Activated CD4-positive, alpha-beta T cell treated with anti-CD3 and anti-CD28 coated beads, Interleukin-2, amount 50 U/mL, for 1 hour (primary cell): ENCODE results near the gene RTL1.

Experiments used
- DNase-seq: peaks from one replicate; pipeline ENCODE4 v3.0.0-alpha.2; 2020

The RTL1 gene

GRCh38 chr14:100881211-100882025 lies 22.1 kb downstream of the RTL1 start:
- no peak for DNase-seq

DNA sequence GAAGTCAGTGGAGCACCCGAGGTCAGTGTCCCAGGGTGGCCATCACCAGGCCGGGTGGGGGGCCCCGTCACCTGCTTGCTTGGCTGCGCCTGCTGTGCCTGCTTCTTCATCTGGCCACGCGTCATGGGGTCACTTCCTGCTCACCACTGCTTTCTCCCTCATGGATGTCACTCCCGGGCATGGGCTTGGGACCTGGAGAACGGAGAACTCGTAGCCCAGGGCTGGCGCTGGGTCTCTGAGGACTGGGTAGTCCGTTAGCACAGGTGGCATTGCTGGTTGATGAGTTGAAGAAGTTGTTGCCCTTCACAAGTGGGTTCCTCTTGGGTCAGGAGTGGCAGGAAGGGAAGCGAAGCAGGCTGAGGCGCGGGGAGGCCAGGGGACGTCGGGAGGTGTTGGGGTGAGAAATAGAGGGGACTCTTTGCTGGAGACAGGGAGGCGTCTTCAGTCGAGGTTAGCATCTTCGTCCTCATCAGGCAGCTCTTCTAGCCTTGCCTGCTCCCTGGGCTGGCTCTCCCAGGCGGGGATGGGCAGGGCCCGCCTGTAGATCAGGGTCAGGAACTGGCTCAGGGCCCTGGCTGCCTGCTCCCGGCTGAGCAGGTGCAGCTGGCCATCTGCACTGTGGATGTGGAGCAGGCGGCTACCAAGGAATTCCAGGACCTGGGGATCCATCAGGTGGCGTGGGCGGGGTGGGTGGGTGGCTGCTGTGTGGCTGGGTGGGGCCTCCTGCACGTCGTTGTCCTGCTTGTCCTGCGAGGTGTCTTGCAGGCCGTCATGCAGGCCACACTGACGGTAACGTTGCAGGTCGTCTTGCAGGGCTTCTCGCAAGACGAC lies 23.0 kb downstream of the RTL1 start:
- no peak for DNase-seq

GRCh38 chr14:100879782-100880181 lies 23.7 kb downstream of the RTL1 start:
- no peak for DNase-seq

DNA sequence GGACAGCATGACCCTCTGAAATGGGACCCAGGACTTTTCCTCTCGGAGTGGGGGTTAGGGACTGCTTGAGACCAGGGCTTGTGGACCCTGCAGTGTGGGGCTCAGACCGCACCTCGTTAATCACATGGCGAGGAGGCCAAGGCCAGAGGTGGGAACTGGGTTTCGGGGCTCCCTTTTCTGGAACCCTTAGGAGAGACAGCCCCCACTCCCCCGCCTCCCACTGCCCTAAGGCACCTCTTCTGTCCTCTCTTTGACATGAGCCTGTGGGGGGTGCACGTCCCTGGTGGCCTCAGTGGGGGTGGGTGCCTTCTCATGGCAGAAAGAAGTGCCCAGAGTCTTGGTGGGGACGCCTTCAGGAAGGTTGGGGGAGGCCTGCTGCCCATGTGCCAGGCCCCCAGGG lies 24.3 kb downstream of the RTL1 start:
- no peak for DNase-seq

- DNase-seq, result no peak
Measured at GRCh38 chr14:100878271-100879146, 25.0 kb downstream of the RTL1 start.

- no peak for DNase-seq
Measured at GRCh38 chr14:100875861-100876590, 27.5 kb downstream of the RTL1 start.

GRCh38 chr14:100875126-100875525 lies 28.4 kb downstream of the RTL1 start:
- DNase-seq, result no peak

DNA sequence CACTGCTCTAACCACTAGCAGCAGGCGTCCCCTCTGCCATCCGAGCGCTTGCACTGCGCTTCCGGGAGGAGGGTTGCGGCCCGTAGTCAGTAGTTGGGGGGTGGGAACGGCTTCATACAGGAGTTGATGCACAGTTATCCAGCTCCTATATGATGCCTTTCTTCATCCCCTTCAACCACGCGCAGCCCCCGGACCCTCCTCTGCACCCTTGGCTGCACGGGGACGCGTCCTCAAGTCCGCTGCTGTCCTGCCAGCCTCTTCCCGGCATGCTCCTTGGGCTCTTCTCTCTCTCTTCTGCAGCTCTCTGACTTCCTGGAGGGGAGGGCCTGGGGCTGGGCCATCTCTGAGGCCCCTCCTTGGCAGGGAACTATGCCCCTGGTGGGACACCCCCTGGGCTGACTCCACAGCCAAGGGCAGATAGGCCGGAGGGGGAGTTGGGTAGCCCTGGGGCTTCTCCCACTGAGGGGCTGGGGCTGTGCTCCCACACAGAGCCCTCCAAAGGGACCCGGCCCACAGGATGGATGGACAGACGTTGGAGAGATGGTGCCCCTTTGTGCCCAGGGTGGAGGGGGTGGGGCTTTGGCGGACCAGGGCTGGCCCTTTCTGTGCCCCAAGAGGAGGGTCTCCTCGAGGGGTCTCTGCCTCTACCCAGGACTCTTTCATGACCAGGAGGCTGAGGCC lies 29.0 kb downstream of the RTL1 start:
- no peak for DNase-seq

- no peak for DNase-seq
Measured at GRCh38 chr14:100874051-100874410, 29.5 kb downstream of the RTL1 start.

DNA sequence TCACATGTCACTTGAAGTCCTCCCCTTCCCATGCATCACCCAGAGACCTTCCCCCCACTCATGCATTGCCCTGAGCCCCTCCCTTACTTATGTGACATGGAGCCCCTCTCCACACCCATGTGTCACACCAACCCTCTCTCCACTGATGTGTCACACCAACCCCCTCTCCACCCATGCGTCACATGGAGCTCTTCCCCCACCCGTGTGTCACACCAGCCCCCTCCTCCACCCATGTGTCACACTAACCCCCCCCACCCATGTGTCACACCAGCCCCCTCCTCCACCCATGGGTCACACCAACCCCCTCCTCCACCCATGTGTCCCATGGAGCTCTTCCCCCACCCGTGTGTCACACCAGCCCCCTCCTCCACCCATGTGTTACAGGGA lies 30.4 kb downstream of the RTL1 start:
- DNase-seq, result no peak

DNA sequence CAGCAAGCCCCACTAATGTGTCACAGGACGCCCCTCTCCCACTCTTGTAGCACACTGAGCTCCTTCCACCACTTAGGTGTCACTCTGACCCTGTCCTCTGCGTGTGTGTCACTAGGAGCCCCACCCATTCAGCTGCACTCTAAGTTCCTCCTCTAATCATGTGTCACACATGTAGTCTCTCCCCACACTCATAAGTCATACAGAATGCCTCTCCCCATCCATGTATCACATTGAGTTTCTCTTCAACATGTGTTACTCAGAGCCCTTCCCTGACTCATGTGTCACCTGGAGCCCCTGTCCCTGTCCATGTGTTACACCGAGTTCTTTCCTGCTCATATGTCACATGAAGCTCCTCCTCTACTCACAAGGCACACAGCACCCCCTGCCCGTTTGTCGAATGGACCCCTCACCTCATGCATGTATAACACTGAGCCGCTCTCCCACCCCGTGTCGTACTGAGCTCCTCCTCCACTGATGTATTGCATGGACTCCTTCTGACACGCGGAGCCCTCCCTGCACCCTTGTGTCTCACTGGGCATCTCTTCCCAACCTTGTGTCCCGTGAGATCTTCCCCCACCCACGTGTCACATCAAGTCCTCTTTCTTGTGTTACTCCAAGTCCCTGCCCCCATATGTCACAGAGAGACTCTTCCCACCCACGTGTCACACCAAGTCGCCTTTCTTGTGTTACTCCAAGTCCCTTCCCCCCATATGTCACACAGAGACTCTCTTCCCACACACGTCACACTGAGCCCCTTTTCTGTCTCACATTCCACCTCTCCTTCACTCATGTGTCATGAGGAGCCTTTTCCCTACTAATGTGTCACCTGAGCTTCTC lies 31.0 kb downstream of the RTL1 start:
- DNase-seq, result no peak

DNA sequence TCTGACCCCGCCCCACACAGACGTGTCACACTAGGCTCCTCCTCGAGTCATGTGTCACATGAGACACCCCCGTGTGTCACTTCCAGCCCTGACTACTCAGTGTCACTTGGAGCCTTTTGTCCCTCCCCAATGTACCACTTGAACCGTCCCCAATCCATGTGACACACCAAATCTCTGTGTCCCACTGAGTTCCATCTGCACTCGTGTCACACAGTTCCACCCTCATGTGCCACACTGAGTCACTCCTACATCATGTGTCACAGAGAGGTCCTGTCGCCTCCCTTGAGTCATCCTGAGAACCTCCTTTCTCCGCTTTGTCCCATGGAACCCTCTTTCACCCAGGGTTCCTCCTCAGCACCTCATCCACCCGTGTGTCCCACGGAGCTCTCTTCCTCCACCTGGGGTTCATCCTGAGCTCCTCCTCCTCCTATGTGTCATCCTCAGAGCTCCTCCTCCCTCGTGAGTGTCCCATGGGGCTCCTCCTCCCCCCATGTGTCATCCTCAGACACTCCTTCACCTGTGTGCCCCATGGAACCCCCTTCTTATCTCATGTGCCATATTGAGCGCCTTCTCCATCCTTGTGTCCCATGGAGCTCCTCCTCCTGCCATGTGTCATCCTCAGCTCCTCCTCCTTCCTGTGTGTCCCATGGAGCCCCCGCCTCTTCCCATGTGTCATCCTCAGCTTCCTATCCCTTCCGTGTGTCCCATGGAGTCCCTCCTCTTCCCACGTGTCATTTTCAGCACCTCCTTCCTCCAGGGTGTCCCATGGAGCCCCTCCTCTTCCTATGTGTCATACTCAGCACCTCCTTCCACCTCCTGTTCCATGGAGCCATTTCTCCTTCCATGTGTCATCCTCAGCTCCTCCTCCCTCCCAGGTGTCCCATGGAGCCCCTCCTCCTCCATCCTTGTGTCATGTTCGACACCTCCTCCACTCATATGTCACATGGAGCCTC lies 32.0 kb downstream of the RTL1 start:
- DNase-seq, result no peak

DNA sequence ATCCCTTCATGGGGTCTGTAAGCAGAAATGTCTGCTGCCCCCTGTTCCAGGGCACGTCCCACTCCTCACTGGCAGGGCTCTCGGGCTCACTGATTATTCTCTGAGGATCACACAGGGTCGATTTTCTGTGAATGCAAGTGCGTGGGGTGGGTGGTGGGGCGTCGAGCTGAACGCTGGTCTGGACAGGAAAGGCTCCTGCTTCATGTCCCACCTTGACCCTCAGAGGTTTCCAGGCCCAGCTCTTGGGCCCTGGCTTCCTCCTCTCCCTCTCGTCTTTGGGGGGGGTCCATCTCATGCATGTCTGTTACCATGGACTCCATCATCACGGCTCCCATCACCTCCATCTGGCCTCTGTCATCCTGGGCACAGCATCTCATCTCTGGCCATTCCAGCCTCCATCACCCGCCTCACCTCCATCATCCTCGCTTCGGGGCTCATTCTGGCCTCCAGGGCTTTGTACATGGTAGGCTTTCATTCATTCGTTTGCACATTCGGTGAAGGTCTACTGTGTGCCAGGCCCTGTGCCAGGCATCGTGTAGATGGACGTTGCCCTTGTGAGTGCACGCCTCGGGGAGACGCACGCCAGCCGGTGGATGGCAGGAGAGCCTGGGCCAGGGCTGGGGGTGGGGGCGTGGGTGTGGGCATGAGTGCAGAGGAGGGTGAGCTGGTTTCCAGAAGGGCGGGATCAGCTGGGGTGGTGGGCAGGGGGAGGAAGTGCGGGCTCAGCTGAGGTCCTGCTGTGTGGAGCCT lies 34.7 kb downstream of the RTL1 start:
- DNase-seq, result no peak

DNA sequence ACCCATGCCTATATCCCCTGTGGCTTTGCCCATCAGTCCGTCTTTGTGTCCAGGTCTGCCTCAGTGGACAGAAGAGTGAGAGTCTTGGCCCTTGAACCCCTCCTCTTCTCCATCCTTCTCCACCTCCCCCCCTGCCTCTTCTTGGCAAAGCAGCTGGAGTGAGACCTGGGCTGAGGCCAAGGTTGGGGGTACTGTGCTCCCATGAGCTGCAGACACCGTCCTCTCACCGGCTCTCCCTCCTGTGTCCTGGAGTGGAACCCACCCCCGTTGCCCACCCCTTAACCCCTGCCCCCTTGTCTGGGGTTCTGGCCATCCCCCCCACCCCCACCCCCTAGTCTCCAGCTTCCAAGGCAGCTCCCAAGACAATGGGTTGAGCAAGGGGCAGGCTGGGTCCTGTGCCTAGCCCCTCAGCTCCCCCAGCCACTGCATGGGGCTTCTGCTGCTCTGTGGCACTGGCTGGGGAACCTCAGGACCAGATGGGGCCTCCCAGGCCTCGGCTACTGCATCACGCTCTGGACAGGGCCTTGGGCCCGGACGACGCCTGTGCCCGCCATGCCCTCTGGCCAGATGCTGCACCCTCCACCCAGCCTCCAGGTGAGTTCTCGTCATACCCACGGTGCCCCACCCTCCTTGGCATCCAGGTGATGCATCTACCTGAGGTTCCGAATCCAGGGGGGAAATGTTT lies 35.7 kb downstream of the RTL1 start:
- DNase-seq, result no peak

DNA sequence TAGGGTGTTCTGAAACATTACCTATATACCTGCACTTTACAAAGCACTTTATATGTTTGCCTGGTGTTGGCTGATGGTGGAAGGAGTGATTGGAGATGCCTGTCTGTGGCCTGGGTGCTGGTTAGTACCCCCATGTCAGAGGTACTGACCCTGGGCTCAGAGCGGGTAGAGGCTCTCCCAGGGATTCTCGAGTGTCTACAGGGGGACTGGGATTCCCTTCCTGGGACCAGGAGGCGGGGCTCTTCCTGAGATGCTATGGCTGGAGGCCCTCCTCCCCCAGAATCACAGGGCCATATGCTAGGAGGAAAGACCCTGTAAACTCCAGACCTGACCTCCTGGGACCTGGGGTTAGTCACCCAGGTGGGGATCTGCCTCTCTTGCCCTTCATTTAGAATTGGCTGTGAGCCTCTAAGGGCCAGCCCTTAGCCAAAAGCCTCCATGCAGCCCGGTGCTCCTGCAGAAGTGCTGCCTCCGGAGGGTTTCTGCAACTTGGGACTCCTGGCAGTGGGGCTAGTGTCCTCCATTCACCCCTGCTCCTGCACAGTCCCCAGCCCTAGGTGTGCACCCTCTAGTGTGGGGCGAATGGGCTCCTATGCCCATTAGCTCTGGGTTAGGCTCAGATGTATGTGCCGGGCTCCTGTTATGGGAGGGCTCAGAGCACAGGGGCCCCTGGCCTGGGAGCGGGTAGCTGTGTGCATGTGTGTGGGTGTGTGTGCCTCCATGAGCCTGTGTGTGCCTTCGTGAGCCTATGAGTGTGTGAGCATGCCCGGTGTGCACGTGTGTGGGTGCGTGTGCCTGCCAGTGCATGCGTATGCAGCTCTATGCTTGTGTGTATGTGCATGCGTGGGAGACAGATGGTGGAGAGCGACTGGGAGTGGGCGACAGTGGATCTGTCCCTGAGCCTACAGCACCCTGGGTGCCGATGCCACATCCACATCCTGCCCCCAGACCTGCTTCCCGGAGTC lies 36.6 kb downstream of the RTL1 start:
- no peak for DNase-seq

DNA sequence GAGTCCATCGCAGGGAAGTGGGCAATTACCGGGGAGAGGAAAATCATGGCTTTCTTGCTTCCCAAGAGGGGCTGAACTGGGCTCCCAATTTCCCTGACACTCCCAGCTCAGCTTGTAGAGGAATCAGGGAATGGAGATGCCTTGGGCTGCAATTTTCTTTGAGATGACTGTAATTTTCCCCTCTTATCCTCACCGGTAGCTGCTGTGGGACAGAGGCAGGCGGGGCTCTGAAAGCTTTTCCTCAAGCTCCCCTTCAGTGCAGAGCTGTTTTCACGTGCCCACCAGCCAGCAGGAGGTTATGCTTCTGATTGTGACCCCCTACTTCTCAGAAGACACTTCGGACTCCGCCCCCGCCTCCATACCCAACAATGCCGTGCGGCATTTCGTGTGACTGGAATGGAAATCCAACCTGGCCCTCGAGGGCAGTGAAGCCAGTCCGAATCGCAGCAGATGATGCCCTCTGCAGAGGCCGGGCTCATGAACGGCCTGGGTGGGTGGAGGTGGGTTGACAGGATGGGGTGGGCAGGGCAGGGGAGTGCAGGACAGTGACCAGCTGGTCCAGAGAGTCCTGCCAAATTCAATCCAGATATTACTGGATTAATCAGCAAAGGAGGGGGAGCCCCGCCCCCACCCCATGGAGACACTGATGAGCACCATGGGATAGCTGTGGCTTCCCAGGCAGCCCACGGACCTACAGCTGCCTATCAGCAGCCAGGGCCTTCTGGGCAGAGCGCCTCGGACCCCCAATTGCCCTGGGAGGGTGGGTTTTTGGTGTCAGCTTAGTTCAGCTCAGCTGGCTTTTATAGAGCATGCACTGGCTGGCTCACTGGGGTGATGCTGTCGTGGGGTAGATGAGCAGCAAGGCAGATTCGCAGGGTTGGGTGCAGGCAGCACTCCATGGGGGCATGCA lies 37.6 kb downstream of the RTL1 start:
- DNase-seq, result no peak
